Hematopoietic multipotent progenitor cell treated with erythropoietin and hydrocortisone succinate and interleukin-3 and kit ligand, for 15 days (in vitro differentiated cells): ENCODE measurements around the gene HS3ST4.
"Not testable (repeated sequence)": the region's sequence is repeated elsewhere in the genome, so short reads cannot be mapped to it uniquely, and the experiment has no call there.

Experiments used
- DNase-seq: peaks from one replicate; pipeline ENCODE4 v3.0.0-alpha.2; 2015; ENCODE audit warnings: low spot score

The HS3ST4 gene

DNA sequence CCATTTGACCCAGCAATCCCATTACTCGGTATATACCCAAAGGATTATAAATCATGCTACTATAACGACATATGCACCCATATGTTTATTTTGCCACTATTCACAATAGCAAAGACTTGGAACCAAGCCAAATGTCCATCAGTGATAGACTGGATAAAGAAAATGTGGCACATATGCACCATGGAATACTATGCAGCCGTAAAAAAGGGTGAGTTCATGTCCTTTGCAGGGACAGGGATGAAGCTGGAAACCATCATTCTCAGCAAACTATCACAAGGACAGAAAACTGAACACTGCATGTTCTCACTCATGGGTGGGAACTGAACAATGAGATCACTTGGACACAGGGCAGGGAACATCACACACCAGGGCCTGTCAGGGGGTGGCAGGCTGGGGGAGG is 406.4 kb downstream of the HS3ST4 start:
- not testable (repeated sequence) for DNase-seq

DNA sequence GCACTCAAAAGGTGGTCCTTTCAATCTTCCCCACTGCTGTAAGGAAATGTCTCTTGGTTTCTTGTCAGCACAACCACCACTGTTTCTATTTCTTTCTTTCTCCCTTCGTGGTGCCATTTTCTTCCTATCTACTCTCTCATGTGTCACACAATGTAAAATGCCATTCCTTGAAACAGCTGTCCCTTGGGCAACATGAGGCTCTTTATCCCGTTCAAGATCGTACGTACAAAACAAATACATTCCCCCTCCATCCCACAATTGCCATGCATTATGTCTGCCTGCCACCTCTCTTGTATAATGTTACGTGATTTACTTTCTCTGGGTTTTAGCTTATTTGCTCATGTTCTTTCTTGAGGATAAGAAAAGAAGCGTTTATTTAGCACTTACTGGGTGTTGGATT is 410.6 kb downstream of the HS3ST4 start:
- no peak for DNase-seq

DNA sequence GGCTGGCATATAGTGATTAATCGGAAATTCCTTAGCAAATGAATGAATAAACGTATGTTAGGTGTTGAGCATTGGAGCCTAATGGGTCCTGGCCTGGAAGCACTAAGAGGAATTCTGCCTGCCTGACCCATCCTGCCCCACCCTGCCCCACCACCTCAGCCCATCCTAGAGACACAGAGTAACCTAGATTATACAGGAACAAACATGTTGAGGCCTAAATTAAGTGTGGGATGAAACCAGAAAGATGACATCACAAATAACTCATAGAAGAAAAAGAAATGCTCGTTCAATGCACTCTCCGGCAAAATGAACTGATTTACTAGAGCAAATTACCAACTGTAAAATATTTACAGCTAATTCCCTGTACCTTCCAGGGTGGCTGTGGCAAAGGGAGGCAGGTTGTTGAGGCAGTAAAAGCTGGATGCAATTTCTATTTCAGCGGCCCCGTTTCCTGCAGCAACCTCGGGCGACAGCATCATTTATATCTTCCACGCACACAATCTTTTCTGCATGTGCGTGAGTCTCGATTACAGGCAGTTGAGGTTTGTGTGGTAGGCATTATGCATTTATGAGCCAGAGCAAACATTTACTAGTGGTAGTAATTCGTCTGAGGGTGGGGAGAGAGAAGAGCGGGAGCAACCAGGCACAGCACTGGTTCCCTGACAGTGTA is 417.2 kb downstream of the HS3ST4 start:
- no peak for DNase-seq

DNA sequence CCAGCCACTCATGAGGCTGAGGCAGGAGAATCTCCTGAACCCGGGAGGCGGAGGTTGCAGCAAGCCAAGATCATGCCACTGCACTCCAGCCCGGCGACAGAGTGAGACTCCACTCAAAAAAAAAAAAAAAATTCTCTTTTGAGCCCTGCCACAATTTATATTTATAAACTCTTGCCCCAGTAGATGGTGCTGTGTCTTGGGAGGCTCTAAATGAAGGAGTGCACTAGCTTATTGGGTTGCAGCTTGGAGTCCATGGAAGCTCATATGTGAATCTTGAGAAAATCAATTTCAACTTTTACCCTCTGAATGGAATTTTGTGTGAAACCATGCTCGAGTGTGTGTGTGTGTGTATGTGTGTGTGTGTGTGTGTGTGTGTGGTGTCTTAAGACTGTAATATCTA is 420.1 kb downstream of the HS3ST4 start:
- no peak for DNase-seq

DNA sequence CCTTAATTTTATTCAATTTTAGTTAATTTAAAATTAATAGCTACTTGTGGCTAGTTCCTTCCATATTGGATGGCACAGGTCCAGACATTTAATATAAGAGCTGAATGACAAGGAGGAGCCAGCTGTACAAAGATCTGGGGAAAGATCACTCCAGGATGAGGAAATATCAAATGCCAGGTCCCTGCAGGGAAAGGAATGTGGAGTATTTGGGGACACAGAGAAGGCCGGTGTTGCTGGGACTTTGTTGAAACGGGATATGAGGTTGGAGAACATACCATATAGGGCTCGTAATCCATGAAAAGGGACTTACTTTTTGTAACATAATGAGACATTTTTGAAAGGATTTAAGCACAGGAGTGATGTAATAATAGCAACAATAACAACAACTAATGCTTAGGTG is 426.8 kb downstream of the HS3ST4 start:
- DNase-seq, result no peak

DNA sequence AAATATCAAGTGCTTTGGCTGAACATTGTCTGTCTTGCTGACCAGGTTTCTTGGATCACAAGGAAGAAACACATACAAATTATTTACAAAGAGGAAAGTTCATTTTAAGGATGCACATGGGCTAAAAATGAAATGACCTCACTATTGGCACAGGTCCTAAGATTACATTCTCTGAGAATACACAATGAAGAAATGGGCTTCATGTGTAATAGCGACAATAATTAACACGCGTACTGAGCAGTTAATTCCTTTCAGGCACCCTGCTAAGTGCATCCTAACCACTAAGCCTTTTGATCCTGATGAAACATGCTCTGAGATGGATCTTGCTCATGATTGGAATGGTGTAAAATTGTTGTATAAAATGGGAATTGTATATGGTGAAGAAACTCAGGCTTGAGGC is 429.0 kb downstream of the HS3ST4 start:
- no peak for DNase-seq

DNA sequence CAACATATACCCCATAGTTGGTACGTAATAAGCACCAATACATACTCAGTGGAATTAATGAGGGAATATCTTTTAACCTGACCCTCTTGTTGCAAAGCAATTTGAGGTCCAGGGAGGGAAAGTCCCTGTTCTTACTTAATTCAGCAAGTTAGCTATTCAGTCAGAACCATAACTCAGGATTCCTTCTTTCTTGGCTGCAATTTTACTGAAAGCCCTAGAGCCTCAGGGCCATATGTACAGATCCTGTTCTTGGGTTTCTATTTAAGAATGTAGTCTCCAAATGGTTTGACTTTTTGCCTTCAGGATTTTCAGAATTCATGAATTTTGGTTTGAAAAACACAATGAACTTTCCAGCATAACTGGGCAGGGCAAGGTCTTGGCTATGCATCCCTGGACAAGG is 436.5 kb downstream of the HS3ST4 start:
- DNase-seq, result no peak

DNA sequence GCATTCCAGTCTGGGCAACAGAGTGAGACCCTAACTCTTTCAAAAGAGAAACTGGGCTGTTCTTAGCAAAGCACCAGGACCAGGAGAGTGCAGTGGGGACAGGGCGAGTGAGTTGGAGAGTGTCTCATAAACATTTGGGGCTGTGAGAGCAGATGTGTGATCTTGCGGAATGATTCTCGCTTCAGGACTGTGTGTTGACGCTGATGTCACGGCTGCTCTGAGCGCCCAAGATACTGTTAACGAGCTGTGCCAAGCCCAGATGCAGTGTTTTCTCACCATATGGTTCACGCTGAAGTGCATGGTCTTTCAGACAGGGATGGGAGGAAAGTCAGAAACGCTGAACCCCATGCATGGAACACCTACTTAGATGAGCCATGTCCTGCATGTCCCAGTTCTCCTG is 438.2 kb downstream of the HS3ST4 start:
- DNase-seq, result no peak

DNA sequence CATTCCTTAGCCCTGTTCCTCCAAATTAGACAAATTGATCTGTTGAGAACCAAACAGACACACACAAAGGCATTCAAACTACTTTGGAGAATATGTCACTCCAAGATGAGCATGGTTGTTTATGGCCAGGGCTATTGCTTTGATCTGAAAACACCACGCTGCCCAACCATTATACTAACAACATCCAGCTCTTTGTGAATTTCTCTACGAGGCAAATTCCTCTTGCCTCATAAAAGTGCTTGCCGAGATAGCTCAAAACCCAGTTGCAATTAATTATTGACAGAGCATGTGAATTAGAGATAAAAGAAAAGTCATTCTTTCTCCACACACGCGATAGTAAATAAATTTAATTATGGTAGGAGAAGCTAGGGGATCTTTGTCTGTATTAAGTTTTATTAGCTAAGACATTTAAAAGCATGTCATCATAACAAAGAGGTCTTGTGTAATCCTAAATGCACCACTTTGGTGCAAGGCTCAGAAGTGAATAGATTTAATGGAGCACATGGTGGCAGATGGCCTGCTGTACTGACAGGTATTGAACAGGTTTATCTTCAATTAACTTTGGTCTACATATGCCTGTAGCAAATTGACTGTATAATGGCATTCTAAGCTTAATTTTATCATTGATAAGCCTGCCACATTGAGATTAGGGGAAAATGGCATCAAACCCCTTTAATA is 441.8 kb downstream of the HS3ST4 start:
- no peak for DNase-seq

DNA sequence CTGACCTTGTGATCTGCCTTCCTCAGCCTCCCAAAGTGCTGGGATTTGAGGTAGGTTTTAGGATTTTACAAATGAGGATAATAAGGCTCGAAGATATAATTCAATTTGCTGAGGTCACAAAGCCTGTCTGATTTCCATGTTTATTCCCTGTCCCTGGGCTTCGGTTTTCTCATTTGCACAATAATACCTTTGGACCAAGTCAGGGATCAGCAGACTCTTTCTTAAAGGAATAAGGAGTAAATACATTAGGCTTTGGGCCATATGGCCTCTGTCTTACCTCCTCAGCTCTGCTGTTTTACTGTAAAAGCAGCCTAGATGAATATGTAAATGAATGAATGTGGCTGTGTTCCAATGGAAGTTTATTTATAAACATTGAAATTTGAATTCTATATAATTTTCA is 442.8 kb downstream of the HS3ST4 start:
- no peak for DNase-seq

DNA sequence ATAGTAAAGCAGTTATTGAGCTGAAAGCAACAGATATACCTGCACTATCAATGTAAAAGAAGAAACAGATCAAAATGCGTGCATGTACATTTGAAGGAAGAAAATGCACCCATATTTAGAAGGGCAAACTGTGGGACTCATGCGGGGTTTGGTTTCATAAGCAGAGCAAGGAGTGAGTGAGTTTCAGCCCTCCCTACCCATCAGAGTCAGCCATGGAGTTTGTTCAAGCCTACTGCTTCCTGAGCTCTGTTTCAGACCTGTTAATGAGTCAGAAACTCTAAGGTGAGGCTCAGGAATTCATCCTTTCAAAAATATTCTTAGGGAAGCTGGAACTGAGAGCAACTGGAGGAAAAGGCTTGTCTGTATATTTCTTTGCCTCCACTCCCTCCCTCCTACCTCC is 446.2 kb downstream of the HS3ST4 start:
- no peak for DNase-seq

DNA sequence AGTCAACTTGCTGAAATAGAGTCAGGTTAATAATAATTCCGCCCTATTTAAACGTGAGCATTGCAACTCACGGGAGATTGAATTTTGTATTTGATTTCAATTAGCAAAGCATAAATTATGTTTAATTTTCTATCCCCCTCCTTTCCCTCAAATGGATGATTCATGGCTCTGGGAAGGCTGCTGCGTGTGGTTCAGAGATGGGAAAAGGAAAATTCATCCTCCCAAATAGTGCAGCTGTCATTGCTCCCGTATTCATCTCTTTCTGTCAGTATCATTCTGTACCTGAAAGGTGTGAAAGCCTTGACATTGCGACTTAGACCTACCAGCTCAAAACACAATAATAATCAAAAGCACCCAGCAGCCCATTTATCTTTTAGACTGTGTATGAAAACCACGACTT is 447.3 kb downstream of the HS3ST4 start:
- no peak for DNase-seq

DNA sequence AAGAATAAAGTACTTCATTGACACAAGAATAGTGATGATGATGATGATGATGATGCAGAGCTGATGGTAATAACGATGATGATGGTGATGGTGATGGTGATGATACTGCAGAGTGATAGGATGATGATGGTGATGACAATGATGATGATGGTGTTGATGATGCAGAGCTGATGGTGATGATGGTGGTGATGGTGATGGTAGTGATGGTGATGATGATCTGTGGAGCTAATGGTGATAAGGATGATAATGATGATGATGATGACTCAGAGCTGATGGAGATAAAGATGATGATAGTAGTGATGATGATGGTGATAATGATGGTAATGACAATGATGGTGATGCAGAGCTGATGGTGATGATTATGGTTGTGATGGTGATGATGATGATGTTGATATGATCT is 448.1 kb downstream of the HS3ST4 start:
- DNase-seq, result no peak

DNA sequence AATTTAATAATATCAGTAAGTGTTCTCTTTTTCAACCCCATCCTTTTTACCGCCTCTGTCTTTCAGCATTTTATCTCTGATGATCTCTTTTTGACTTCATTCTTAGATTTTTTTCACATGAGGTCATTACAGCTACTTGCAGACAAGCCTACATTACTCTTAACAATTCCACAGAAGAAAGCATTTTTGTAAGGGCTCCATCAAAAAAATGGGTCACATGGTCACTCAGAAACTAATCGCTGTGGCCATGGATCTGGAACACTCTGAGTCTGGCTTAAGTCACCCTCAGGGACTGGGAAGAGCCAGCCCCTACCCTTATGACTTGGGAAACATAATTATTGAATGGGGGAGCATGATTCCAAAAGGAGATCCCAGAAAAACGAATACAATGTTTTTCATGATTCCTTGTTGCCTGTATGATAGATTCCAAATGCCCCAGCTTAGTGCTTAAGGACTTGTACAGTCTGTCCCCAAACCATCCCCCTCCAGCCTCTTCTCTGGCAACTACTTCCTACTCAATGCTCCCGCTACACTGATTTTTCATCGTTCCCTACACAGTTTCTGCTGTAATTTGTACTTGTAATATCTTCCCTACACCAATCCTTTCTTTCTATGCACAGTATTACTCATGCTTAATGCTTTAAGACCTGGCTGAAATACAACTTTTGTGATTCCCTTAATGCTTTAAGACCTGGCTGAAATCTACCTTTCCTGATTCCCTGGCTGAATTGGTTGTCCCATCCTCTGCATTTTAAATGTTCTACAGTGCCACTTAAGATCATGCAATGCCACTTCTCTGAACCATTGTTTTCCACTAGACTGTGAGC is 457.8 kb downstream of the HS3ST4 start:
- DNase-seq, result no peak

DNA sequence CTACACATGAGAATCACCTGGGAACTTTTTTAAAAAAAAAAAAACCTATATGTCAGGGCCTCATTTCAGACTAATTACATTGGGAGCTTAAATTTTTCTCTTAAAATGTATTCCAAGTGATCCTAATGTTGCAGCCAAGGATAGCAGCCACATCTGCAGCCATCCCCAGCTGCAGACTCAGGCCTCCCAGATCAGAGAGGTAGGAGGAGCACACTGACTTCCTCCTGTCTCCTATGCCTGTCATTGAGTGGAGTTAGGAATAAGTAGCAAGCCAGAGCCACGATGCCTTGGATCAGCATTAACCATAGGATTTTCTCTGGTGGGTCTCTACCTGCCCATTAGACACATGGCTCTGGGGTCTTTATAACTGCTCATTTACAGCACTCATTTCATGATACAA is 463.5 kb downstream of the HS3ST4 start:
- no peak for DNase-seq

DNA sequence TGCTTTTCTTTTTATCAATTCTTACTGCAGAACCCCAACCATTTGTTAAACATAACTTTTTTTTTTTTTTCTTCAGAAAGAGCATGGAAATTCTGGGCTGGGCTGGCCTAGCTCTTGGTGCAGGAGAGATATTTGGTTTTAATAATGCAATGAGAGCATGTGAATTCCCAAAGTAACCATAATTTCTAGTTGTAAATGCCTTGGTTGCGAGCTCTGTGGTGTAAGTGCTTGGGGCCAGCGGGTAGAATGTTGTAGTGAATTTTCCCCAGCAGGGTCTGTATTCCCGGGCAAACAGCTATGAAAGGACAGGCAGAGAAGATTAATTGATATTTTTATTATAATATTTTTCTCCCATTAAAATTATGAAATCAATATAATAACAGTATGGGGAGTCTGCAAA is 465.6 kb downstream of the HS3ST4 start:
- no peak for DNase-seq

DNA sequence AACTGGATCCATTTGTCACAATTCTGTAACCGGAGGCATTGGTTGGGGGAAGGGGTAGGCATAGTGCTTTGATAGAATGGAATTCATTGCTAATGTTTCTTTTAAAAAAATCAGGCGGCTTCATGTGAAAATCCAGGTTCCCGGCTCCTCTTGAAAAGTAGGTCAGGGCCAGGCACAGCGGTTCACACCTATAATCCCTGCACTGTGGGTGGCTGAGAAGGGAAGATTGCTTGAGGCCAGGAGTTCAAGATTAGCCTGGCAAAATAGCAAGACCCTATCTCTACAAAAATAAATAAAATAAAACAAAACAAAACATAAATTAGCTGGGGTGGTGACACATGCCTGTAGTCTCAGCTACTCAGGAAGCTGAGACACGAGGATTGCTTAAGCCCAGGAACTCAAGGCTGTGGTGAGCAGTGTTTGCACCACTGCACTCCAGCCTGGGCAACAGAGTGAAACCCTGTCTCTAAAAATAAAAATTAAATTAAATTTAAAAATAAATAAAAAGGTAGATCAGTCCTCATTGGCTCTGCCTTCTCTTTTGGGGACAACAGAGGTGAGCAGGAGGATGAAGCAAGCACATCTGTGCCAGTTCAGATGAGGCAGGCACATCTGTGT is 466.5 kb downstream of the HS3ST4 start:
- DNase-seq, result no peak

DNA sequence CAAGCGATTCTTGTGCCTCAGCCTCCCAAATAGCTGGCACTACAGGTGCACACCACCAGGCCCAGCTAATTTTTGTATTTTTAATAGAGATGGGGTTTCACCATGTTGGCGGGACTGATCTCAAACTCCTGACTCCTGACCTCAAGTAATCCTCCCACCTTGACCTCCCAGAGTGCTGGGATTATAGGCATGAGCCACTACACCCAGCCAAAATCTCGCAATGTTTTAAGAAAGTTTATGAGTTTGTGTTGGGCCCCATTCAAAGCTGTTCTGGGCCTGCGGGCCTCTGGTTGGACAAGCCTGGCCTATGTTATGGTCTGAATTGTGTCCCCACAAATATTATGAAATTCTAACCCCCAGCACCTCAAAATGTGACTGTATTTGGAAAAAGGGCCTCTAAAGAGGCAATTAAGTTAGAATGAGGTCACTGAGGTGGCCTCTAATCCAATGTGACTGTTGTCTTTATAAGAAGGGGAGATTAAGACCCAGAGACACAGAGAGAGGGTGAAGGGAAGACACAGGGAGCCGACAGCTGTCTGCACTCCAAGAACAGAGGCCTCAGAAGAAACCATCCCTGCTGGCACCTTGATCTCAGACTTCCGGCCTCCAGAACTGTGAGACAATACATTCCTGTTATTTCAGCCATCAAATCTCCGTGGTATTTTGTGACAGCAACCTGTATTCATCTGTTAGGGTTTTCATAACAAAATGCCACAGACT is 469.9 kb downstream of the HS3ST4 start:
- DNase-seq, result no peak

DNA sequence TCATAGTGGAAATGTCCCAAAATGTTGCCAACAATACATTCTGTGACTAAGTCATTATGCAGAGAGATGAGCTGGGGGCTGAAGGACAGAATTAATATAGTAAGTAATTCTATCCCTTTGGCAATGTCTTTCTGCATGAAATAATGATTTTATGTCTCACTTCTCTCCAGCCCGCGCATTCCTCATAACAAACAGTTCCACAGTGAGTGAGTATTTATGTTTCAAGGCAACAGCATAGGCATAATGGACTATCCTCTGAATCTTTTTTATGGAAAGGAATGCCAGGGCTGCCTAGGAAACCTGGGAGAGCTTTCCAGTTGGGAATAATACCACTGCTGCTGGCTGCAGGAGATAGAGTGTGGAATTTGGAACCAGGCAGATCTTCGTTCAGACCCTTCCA is 477.7 kb downstream of the HS3ST4 start:
- DNase-seq, result no peak

DNA sequence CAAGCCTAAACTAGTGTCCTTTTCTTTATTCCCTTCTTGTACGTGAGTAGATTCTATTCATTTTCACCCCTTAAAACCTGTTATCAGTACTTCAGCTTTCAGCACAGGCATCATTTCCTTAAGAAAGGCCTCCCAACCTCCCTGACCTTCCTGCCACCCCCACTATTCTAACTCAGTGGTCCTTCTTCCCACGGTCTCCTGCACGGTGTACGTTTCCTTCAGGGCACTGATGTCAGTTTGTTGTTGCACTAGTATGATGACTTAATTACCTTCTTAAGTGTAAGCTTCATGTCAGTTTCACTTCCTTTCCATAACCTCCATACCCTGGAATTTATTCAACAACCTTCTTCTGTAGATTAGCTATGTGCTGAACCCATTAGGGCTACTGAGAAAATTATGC is 484.2 kb downstream of the HS3ST4 start:
- no peak for DNase-seq

DNA sequence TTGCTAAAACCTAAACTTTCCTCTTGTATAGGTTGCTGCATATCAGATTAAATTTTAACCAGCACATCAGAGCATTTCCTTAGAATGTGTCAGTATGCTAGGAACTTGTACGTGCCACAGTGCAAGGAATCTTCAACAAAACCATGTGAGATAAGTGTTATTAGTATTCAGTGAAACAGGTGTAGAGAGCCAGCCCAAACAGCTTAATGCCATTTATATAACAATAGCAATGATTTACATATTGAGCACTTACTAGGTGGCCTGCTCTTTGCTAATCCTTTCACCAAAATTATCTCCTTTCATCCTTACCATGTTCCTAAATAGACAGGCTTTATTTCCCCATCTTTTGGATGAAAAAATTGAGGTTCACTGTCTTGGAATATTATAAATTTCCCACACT is 485.7 kb downstream of the HS3ST4 start:
- no peak for DNase-seq

DNA sequence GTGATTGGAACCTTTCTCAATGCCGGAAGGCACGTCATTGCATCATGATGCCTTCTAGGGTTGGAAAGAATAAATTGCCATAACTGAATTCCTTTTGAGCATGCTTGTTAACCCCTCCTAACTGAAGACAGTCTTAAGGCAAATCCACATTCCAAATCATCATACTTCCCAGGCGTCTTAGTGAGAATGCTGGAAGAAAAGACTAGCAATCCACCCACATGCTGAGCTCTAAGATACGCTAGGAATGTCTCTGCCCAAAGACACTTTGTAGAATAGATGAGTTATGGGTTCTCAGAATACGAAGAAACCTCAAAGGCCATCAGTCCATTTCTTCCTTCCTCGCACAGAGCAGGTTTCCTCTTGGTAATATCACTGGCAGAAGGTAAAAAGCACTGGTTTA is 486.5 kb downstream of the HS3ST4 start:
- DNase-seq, result no peak
